PFSK-1 (cell line): ENCODE data around the gene C22orf39.

ENCODE experiments used
- FOXP2 ChIP-seq: optimal IDR thresholded peaks from 2 replicates; pipeline ENCODE3; 2011; ENCODE audit warnings: borderline replicate concordance, control low read depth, inconsistent platforms; ENCODE audit not compliant: insufficient read depth; ENCODE audit errors: extremely low read length, extremely low read depth
- POLR2AphosphoS5 ChIP-seq: IDR thresholded peaks from 2 replicates; pipeline ENCODE4 v1.6.1; 2012; ENCODE audit warnings: low read depth, mild to moderate bottlenecking, control low read depth, low read length, moderate library complexity
- SIN3A ChIP-seq: IDR thresholded peaks from 2 replicates; pipeline ENCODE4 v1.6.1; 2012; ENCODE audit warnings: mild to moderate bottlenecking, low read length, moderate library complexity, borderline replicate concordance; ENCODE audit not compliant: insufficient read depth
- TAF1 ChIP-seq: IDR thresholded peaks from 2 replicates; pipeline ENCODE4 v1.6.1; 2012; ENCODE audit warnings: low read length, control low read depth, borderline replicate concordance; ENCODE audit not compliant: insufficient read depth
- TF ChIP-seq, protein P1 (sequence below), 2 experiments: IDR thresholded peaks; 2 replicates each; pipeline versions ENCODE4 v1.6.1 to v1.8.0; 2011 to 2012; ENCODE audit warnings: low read depth in 2 of 2, low read length in 2 of 2, control low read depth in 1 of 2, inconsistent platforms in 1 of 2, mild to moderate bottlenecking in 1 of 2, moderate library complexity in 1 of 2; ENCODE audit not compliant: insufficient read depth in 1 of 2

DNA sequence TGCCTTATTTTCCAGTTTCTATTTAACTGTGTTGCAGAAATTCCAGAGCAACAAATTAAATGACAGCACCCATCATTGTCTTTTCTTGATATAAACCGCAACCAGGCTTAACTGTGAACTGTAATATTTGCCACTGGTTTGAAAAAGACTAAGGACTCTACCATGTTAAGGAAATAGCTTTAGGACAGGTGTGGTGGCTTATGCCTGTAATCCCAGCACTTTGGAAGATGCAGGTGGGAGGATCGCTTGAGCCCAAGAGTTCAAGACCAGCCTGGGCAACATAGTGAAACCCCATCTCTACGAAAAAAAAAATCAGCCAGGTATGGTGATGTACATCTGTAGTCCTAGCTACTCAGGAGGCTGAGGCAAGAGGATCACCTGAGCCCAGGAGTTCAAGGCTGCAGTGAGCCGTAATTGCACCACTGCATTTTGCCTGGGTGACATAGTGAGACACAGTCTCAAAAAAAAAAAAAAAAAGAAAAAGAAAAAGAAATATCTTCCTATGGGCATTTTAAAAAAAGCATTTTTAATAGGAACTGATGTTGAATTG is 44.8 kb downstream of the C22orf39 start:
- TF ChIP-seq, protein P1, sequence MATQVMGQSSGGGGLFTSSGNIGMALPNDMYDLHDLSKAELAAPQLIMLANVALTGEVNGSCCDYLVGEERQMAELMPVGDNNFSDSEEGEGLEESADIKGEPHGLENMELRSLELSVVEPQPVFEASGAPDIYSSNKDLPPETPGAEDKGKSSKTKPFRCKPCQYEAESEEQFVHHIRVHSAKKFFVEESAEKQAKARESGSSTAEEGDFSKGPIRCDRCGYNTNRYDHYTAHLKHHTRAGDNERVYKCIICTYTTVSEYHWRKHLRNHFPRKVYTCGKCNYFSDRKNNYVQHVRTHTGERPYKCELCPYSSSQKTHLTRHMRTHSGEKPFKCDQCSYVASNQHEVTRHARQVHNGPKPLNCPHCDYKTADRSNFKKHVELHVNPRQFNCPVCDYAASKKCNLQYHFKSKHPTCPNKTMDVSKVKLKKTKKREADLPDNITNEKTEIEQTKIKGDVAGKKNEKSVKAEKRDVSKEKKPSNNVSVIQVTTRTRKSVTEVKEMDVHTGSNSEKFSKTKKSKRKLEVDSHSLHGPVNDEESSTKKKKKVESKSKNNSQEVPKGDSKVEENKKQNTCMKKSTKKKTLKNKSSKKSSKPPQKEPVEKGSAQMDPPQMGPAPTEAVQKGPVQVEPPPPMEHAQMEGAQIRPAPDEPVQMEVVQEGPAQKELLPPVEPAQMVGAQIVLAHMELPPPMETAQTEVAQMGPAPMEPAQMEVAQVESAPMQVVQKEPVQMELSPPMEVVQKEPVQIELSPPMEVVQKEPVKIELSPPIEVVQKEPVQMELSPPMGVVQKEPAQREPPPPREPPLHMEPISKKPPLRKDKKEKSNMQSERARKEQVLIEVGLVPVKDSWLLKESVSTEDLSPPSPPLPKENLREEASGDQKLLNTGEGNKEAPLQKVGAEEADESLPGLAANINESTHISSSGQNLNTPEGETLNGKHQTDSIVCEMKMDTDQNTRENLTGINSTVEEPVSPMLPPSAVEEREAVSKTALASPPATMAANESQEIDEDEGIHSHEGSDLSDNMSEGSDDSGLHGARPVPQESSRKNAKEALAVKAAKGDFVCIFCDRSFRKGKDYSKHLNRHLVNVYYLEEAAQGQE (IDR thresholded peaks at IDR 0.05; ENCODE audit: insufficient read depth in 1 of 2, low read depth in 2 of 2, low read length in 2 of 2), result no peak
- TF ChIP-seq POLR2AphosphoS5 (no peak), TAF1 (no peak), SIN3A (no peak), FOXP2 (no peak)
